GM19395 (cell line): ENCODE measurements around the gene TMEM143.
A peak's percentile ranks its signal among the peaks of the same experiment; 100 is the strongest.
"Not testable (repeated sequence)": the region's sequence is repeated elsewhere in the genome, so short reads cannot be mapped to it uniquely, and the experiment has no call there.

ENCODE experiments used
- ATAC-seq: cut with Tn5 transposase; IDR thresholded peaks from one replicate; pipeline ENCODE4 v1.9.1; 2021; ENCODE audit warnings: mild to moderate bottlenecking, moderate library complexity; ENCODE audit not compliant: unreplicated experiment

TMEM143 gene

GRCh38 chr19:48363810-48364597, at the start of gene TMEM143, which contains the start of gene SYNGR4:
Gene TMEM143 (minus strand): TSS chr19:48363940. CDS start chr19:48363920, 20 bp downstream.
Gene SYNGR4 (plus strand): TSS chr19:48364367. CDS start chr19:48365843, 1,476 bp downstream.
- peak; percentile 77 for ATAC-seq

GRCh38 chr19:48405850-48406249, 42.1 kb upstream of the TMEM143 start:
- no peak for ATAC-seq

- ATAC-seq, result no peak
Measured at GRCh38 chr19:48405010-48405659, 41.4 kb upstream of the TMEM143 start.

- no peak for ATAC-seq
Measured at GRCh38 chr19:48403606-48404005, 39.9 kb upstream of the TMEM143 start.

- no peak for ATAC-seq
Measured at GRCh38 chr19:48401287-48401686, 37.5 kb upstream of the TMEM143 start.

- ATAC-seq, result no peak
Measured at GRCh38 chr19:48400018-48400742, 36.4 kb upstream of the TMEM143 start.

- no peak for ATAC-seq
Measured at GRCh38 chr19:48398375-48399235, 34.9 kb upstream of the TMEM143 start.

GRCh38 chr19:48398102-48398374, 34.3 kb upstream of the TMEM143 start:
- ATAC-seq, result no peak

- no peak for ATAC-seq
Measured at GRCh38 chr19:48397263-48398101, 33.7 kb upstream of the TMEM143 start.

GRCh38 chr19:48396824-48397176, 33.1 kb upstream of the TMEM143 start:
- no peak for ATAC-seq

GRCh38 chr19:48396016-48396823, 32.5 kb upstream of the TMEM143 start:
- no peak for ATAC-seq

GRCh38 chr19:48395499-48395898, 31.8 kb upstream of the TMEM143 start:
- no peak for ATAC-seq

- ATAC-seq, result no peak
Measured at GRCh38 chr19:48395170-48395455, 31.4 kb upstream of the TMEM143 start.

- ATAC-seq, result no peak
Measured at GRCh38 chr19:48394331-48395169, 30.8 kb upstream of the TMEM143 start.

- no peak for ATAC-seq
Measured at GRCh38 chr19:48393559-48394330, 30.0 kb upstream of the TMEM143 start, which contains the start of gene GRIN2D. Gene GRIN2D (plus strand): TSS chr19:48393668. CDS start chr19:48398393, 4,725 bp downstream.

GRCh38 chr19:48392860-48393558, 29.3 kb upstream of the TMEM143 start:
- ATAC-seq, result no peak

GRCh38 chr19:48392006-48392344, 28.2 kb upstream of the TMEM143 start:
- ATAC-seq, result not testable (repeated sequence)
